IMR-90 (cell line): ENCODE results near the gene COPS7A. TPM values are rescaled to one million over a fixed set of nuclear protein-coding genes. Genes with fewer than 3 reads are reported as not detected.

ENCODE experiments used
- ATAC-seq: fragments of 200-7000 bp; cut with Tn5 transposase; 2 replicates; pipeline ENCODE4 v1.9.1; 2020; ENCODE audit warnings: low read depth, mild to moderate bottlenecking, moderate library complexity
- BruUV-seq: library from RNA; stranded (reverse); fragments of 400-500 nt; replicated peaks from 2 replicates; lab custom pipeline; 2021; lab: Mats Ljungman, UMichigan
- CTCF ChIA-PET: fragments of 300-600 bp; formaldehyde crosslinking; extraction: SDS; loops from one replicate; lab custom pipeline; 2021; ENCODE audit warnings: antibody characterized with exemption; lab: Yijun Ruan, JAX
- POLR2A ChIA-PET: fragments of 300-600 bp; sonication (Branson Sonifier 250); formaldehyde crosslinking; loops from one replicate; lab custom pipeline; 2022; ENCODE audit warnings: antibody characterized with exemption; ENCODE audit not compliant: unreplicated experiment; lab: Charles Lee
- DNase-seq: peaks from one replicate; pipeline ENCODE4 v3.0.0; 2013
- H2AFZ ChIP-seq: replicated peaks from 2 replicates; pipeline ENCODE3; 2013; ENCODE audit warnings: low read length, mild to moderate bottlenecking; ENCODE audit not compliant: poor library complexity
- H2AK5ac ChIP-seq: 2 replicates; pipeline ENCODE4 v1.6.1; 2013; ENCODE audit warnings: low read depth, low read length, inconsistent platforms
- H2AK9ac ChIP-seq: replicated peaks from 2 replicates; pipeline ENCODE3; 2013; ENCODE audit warnings: mild to moderate bottlenecking, low read depth, low read length, moderate library complexity; ENCODE audit not compliant: poor library complexity
- H2BK120ac ChIP-seq: 2 replicates; pipeline ENCODE4 v1.6.1; 2013; ENCODE audit warnings: low read depth, low read length, inconsistent platforms
- H2BK15ac ChIP-seq: 3 replicates; pipeline ENCODE4 v1.6.1; 2013; ENCODE audit warnings: low read depth, low read length, inconsistent platforms
- H2BK20ac ChIP-seq: 2 replicates; pipeline ENCODE4 v1.6.1; 2013; ENCODE audit warnings: low read depth, mild to moderate bottlenecking, inconsistent platforms, low read length, moderate library complexity
- H2BK5ac ChIP-seq: 2 replicates; pipeline ENCODE4 v1.6.1; 2013; ENCODE audit warnings: mild to moderate bottlenecking, low read depth, low read length, inconsistent platforms; ENCODE audit not compliant: poor library complexity, severe bottlenecking
- H3K14ac ChIP-seq: replicated peaks from 2 replicates; pipeline ENCODE4 v1.6.1; 2013; ENCODE audit warnings: low read depth, low read length, inconsistent platforms
- H3K18ac ChIP-seq: 2 replicates; pipeline ENCODE4 v1.6.1; 2013; ENCODE audit warnings: low read depth, low read length, control low read depth
- H3K23ac ChIP-seq: 2 replicates; pipeline ENCODE4 v1.6.1; 2013; ENCODE audit warnings: low read depth, low read length, inconsistent platforms
- H3K27ac ChIP-seq: 2 replicates; pipeline ENCODE4 v1.5.1; 2013; ENCODE audit warnings: mild to moderate bottlenecking, control low read depth, low read length; ENCODE audit not compliant: insufficient read depth
- H3K27me3 ChIP-seq: 2 replicates; pipeline ENCODE4 v1.6.1; 2013; ENCODE audit warnings: low read length; ENCODE audit not compliant: control insufficient read depth, insufficient read depth
- H3K36me3 ChIP-seq: 2 replicates; pipeline ENCODE4 v1.6.1; 2013; ENCODE audit warnings: low read length, mixed read lengths; ENCODE audit not compliant: control insufficient read depth, insufficient read depth
- H3K4ac ChIP-seq: 2 replicates; pipeline ENCODE4 v1.6.1; 2013; ENCODE audit warnings: low read depth, low read length, inconsistent platforms
- H3K4me1 ChIP-seq: 2 replicates; pipeline ENCODE4 v1.6.1; 2013; ENCODE audit warnings: low read length, mixed read lengths; ENCODE audit not compliant: control insufficient read depth, insufficient read depth
- H3K4me2 ChIP-seq: 2 replicates; pipeline ENCODE4 v1.6.1; 2013; ENCODE audit warnings: low read depth, mild to moderate bottlenecking, control low read depth, low read length, moderate library complexity
- H3K4me3 ChIP-seq: 2 replicates; pipeline ENCODE4 v1.5.1; 2013; ENCODE audit warnings: low read depth, mild to moderate bottlenecking, control low read depth, low read length, moderate library complexity; ENCODE audit not compliant: insufficient read depth
- H3K56ac ChIP-seq: 2 replicates; pipeline ENCODE4 v1.6.1; 2013; ENCODE audit warnings: low read length, inconsistent platforms; ENCODE audit not compliant: insufficient read depth; ENCODE audit errors: extremely low read depth
- H3K79me1 ChIP-seq, 2 experiments: 2 replicates each; pipeline ENCODE4 v1.6.1; 2013; ENCODE audit warnings: low read length in 2 of 2, inconsistent platforms in 1 of 2, low read depth in 1 of 2
- H3K9ac ChIP-seq: 2 replicates; pipeline ENCODE4 v1.6.1; 2013; ENCODE audit warnings: low read depth, low read length, control low read depth
- H3K9me1 ChIP-seq: 2 replicates; pipeline ENCODE4 v1.6.1; 2013; ENCODE audit warnings: low read length, inconsistent platforms; ENCODE audit not compliant: insufficient read depth
- H3K9me3 ChIP-seq: 2 replicates; pipeline ENCODE4 v1.6.1; 2013; ENCODE audit warnings: low read length; ENCODE audit not compliant: control insufficient read depth, insufficient read depth
- H4K20me1 ChIP-seq: 2 replicates; pipeline ENCODE4 v1.6.1; 2013; ENCODE audit warnings: low read length, inconsistent platforms; ENCODE audit not compliant: insufficient read depth
- H4K5ac ChIP-seq: 2 replicates; pipeline ENCODE4 v1.6.1; 2013; ENCODE audit warnings: mild to moderate bottlenecking, low read depth, low read length, control low read depth
- H4K8ac ChIP-seq, 2 experiments: 2 replicates each; pipeline ENCODE4 v1.6.1; 2013; ENCODE audit warnings: low read depth in 2 of 2, low read length in 2 of 2, control low read depth in 1 of 2, inconsistent platforms in 1 of 2
- H4K91ac ChIP-seq: 2 replicates; pipeline ENCODE4 v1.6.1; 2013; ENCODE audit warnings: low read depth, low read length, inconsistent platforms; ENCODE audit not compliant: insufficient read depth
- FOS ChIP-seq: fragments of 150-350 bp; IDR thresholded peaks from 2 replicates; pipeline ENCODE4 v1.6.1; 2016; ENCODE audit warnings: low read depth, low read length
- RAD21 ChIP-seq: IDR thresholded peaks from 2 replicates; pipeline ENCODE4 v1.6.1; 2012; ENCODE audit warnings: low read length, improper control_type of control experiment
- WGBS, 2 experiments: methylation state at CpG; one replicate each; pipeline versions ENCODE4 v1.1.5 to v1.1.7; 2013; ENCODE audit warnings: missing lambda C conversion rate in 2 of 2; ENCODE audit not compliant: insufficient read length in 1 of 2; ENCODE audit errors: extremely low coverage in 2 of 2; 5-methylcytosine and 5-hydroxymethylcytosine counted together
- dilution Hi-C: fragments of 300-500 bp; cut with HindIII; formaldehyde crosslinking; loops from one replicate; pipeline ENCODE4 v1.14.3; 2018; ENCODE audit warnings: low sequenced_read_pairs; ENCODE audit not compliant: unreplicated experiment
- in situ Hi-C: fragments of 300-500 bp; cut with MboI; formaldehyde crosslinking; loops from 3 replicates; pipeline ENCODE4 v1.14.3; 2019; ENCODE audit warnings: low sequenced_read_pairs, inconsistent platforms, mixed read lengths
- intact Hi-C: fragments of 100-400 bp; cut with micrococcal nuclease; formaldehyde crosslinking; loops from 2 replicates; pipeline ENCODE4 v1.10.0; 2022
- polyA plus RNA-seq, 3 experiments: library from polyadenylated mRNA; depleted of rRNA; stranded (reverse); fragments of >200 nt; gene quantifications; 2 replicates each; pipeline ENCODE4 v1.2.3, GENCODE V29; 2012; ENCODE audit warnings: low replicate concordance in 1 of 3
- total RNA-seq: library from RNA; depleted of rRNA; stranded (reverse); fragments of >200 nt; gene quantifications from 2 replicates; pipeline ENCODE4 v1.2.3, GENCODE V29; 2012

Gene COPS7A
- total and polyA plus RNA-seq, 2 of the 4 experiments (the other 2 are of a cell fraction): 58.8 to 135 TPM

GRCh38 chr12:6701078-6701768 lies 22.6 kb upstream of the COPS7A start:
- H3K14ac ChIP-seq: peak overlapping the region; percentile 46; the same call in 1 of the 2 replicates
- H3K9ac ChIP-seq: peak overlapping the region; percentile 84
- peak overlapping the region; percentile 94 for H2AFZ ChIP-seq
- peak overlapping the region; percentile 87 for H4K5ac ChIP-seq
- no peak overlapping the region for H2BK20ac ChIP-seq
- H3K27ac ChIP-seq: peak overlapping the region; percentile 21; the same call in 1 of the 2 replicates
- peak overlapping the region; percentile 30; the same call in 1 of the 2 replicates for H2AK5ac ChIP-seq
- ChIA-PET POLR2A (no interaction called here), CTCF (no interaction called here)
- H3K4me3 ChIP-seq: peak overlapping the region; percentile 81
- intact Hi-C loops (no loop called here), dilution Hi-C loops (no loop called here), in situ Hi-C loops (no loop called here)
- H3K4me1 ChIP-seq: peaks cover 4% of the 10 kb centered on the region
- no TSS peak for BruUV-seq
- peak overlapping the region; percentile 36 for H4K91ac ChIP-seq
- peak overlapping the region; percentile 16 for H2BK5ac ChIP-seq
- ATAC-seq (peak; percentile 2), DNase-seq (no peak)
- peak overlapping the region; percentile 66 for H2AK9ac ChIP-seq
- H3K18ac ChIP-seq: peak overlapping the region; percentile 81
- TF ChIP-seq FOS: peak; percentile 13; the same call in 1 of the 2 replicates
- no peak for TF ChIP-seq RAD21
- H4K8ac ChIP-seq: peak overlapping the region; percentile 22 to 91; a peak in 3 of 4 replicates
- no peak overlapping the region for H2BK15ac ChIP-seq
- H4K20me1 ChIP-seq: no peaks in the 10 kb centered on the region
- peak overlapping the region; percentile 44 for H3K4ac ChIP-seq
- H3K79me1 ChIP-seq: peaks cover 10 to 17% of the 10 kb centered on the region in 2 experiments; a peak in 3 of 4 replicates
- 27% methylated on average over 8 of the region's 13 CpGs; no CpG with 5 or more reads in 1 of the 2 experiments for WGBS, 2 experiments
- peak overlapping the region; percentile 47; the same call in 1 of the 2 replicates for H2BK120ac ChIP-seq
- peaks cover 4% of the 10 kb centered on the region for H3K36me3 ChIP-seq
- peak overlapping the region; percentile 99 for H3K4me2 ChIP-seq
- peaks cover 3% of the 10 kb centered on the region; the same call in 1 of the 2 replicates for H3K27me3 ChIP-seq
- peak overlapping the region; percentile 34 for H3K23ac ChIP-seq
- no peaks in the 10 kb centered on the region for H3K9me1 ChIP-seq
- no peaks in the 10 kb centered on the region for H3K9me3 ChIP-seq
- no peak overlapping the region; the same call in 1 of the 2 replicates for H3K56ac ChIP-seq
